IPS DF 19.7 (cell line): ENCODE measurements around the gene MED16.

ENCODE experiments used
- DNase-seq: peaks from one replicate; pipeline ENCODE4 v3.0.0-alpha.2; 2013; ENCODE audit warnings: low read depth, low spot score

Gene MED16

GRCh38 chr19:927780-928401, 34.9 kb upstream of the MED16 start:
- DNase-seq = no peak

- no peak for DNase-seq
Observed at GRCh38 chr19:927351-927779, 34.4 kb upstream of the MED16 start.

GRCh38 chr19:926589-927350, 33.8 kb upstream of the MED16 start:
- no peak for DNase-seq

- DNase-seq = no peak
Observed at GRCh38 chr19:926323-926588, 33.3 kb upstream of the MED16 start.

GRCh38 chr19:925526-926322, 32.7 kb upstream of the MED16 start, which contains the start of gene ARID3A:
TSS of gene ARID3A (plus strand) at chr19:926035. CDS start at chr19:929529, 3,494 bp downstream.
- no peak for DNase-seq

- DNase-seq = peak; percentile 81
Observed at GRCh38 chr19:925087-925525, 32.1 kb upstream of the MED16 start.

- no peak for DNase-seq
Observed at GRCh38 chr19:924553-925086, 31.6 kb upstream of the MED16 start.

- no peak for DNase-seq
Observed at GRCh38 chr19:920051-920864, 27.3 kb upstream of the MED16 start.

- no peak for DNase-seq
Observed at GRCh38 chr19:919199-920050, 26.4 kb upstream of the MED16 start.

GRCh38 chr19:918481-919198, 25.7 kb upstream of the MED16 start:
- DNase-seq = no peak

GRCh38 chr19:918152-918437, 25.1 kb upstream of the MED16 start:
- DNase-seq = no peak

GRCh38 chr19:917323-918151, 24.6 kb upstream of the MED16 start, which contains the start of gene KISS1R:
TSS of gene KISS1R (plus strand) at chr19:917333. CDS start at chr19:917503, 170 bp downstream.
- no peak for DNase-seq

- no peak for DNase-seq
Observed at GRCh38 chr19:916645-917322, 23.8 kb upstream of the MED16 start.

GRCh38 chr19:913080-913748, 20.2 kb upstream of the MED16 start, which contains the start of gene R3HDM4:
TSS of gene R3HDM4 (minus strand) at chr19:913219. CDS start at chr19:913157, 62 bp downstream.
- DNase-seq = no peak

- no peak for DNase-seq
Observed at GRCh38 chr19:912181-913079, 19.4 kb upstream of the MED16 start.

GRCh38 chr19:911197-912033, 18.4 kb upstream of the MED16 start:
- no peak for DNase-seq
